Measurements from ENCODE around the gene USP32.

The USP32 gene

DNA sequence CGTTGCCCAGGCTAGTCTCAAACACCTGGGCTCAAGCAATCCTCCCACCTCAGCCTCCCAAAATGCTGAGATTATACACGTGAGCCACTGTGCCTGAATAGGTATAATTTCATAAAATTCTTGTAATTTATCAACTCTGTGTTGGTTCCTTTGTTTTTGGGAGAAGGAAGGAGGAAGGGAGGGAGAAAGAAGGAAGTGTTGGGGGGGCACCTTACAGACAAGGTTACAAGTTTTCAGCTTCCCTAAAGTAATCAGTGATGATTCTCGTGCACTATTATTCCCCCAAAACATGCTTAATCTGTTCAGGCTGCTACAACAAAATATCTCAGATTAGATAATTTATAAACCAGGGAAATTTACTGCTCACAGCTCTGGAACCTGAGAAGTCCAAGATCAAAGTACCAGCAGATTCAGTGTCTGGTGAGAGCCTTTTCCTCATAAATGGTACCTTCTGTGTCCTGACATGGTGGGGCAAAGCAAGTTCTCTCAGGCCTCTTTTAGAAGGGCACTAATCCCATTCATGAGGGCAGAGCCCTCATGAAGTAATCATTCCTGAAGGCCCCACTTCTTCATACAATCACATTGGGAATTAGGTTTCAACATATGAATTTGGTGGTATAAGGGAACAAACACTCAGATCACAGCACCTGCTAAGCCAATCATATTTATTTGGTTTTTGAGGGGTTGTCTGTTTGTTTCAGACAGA lies 28.1 kb downstream of the USP32 start:
- Histone ChIP-seq H3K36me3 (ENCODE audit: control insufficient read depth, insufficient read depth, low read length) (no peaks in the 10 kb centered on the region), H3K79me2 (peaks cover 47% of the 10 kb centered on the region), H3K9me3 (ENCODE audit: control insufficient read depth, low read length) (no peaks in the 10 kb centered on the region), H2AFZ (no peak overlapping the region), H3K4me1 (no peaks in the 10 kb centered on the region), H3K27me3 (ENCODE audit: control insufficient read depth, insufficient read depth, low read length) (no peaks in the 10 kb centered on the region), H3K4me2 (ENCODE audit: low read length) (no peak overlapping the region), H3K9ac (no peak overlapping the region), H3K4me3 (ENCODE audit: low read depth, low read length) (no peak overlapping the region), H3K27ac (no peak overlapping the region)
- TF ChIP-seq, protein P1, sequence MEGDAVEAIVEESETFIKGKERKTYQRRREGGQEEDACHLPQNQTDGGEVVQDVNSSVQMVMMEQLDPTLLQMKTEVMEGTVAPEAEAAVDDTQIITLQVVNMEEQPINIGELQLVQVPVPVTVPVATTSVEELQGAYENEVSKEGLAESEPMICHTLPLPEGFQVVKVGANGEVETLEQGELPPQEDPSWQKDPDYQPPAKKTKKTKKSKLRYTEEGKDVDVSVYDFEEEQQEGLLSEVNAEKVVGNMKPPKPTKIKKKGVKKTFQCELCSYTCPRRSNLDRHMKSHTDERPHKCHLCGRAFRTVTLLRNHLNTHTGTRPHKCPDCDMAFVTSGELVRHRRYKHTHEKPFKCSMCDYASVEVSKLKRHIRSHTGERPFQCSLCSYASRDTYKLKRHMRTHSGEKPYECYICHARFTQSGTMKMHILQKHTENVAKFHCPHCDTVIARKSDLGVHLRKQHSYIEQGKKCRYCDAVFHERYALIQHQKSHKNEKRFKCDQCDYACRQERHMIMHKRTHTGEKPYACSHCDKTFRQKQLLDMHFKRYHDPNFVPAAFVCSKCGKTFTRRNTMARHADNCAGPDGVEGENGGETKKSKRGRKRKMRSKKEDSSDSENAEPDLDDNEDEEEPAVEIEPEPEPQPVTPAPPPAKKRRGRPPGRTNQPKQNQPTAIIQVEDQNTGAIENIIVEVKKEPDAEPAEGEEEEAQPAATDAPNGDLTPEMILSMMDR (IDR thresholded peaks at IDR 0.05), result no peak

DNA sequence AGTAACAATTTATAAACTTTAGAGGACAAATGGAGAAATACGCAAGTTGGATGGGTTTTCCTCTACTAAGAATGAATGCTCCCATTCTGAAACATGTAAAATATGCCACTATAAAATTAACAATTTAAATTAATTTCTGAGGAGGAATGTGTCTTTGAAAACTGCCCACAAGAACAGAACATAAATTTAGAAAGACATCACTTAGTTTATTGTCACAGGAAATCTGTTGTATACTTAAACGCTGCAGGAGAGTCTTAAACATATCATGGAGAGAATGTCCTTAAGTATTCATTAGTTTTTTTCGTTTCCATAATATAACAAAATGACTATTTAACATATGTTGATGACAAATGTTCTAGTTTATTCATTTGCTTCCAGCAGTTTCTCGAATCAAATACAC lies 29.6 kb downstream of the USP32 start:
- no peaks in the 10 kb centered on the region for H3K9me3 ChIP-seq (ENCODE audit: control insufficient read depth, low read length)
- H2AFZ ChIP-seq, result no peak overlapping the region
- H3K4me2 ChIP-seq (ENCODE audit: low read length), result no peak overlapping the region
- no peaks in the 10 kb centered on the region for H3K4me1 ChIP-seq
- TF ChIP-seq, protein P1 (IDR thresholded peaks at IDR 0.05), result no peak
- H3K36me3 ChIP-seq (ENCODE audit: control insufficient read depth, insufficient read depth, low read length), result no peaks in the 10 kb centered on the region
- no peak overlapping the region for H3K27ac ChIP-seq
- no peak overlapping the region for H3K4me3 ChIP-seq (ENCODE audit: low read depth, low read length)
- no peak overlapping the region for H3K9ac ChIP-seq
- H3K79me2 ChIP-seq, result peaks cover 39% of the 10 kb centered on the region
- no peaks in the 10 kb centered on the region for H3K27me3 ChIP-seq (ENCODE audit: control insufficient read depth, insufficient read depth, low read length)

- H3K4me2 ChIP-seq (ENCODE audit: low read length), result no peak overlapping the region
- no peaks in the 10 kb centered on the region for H3K4me1 ChIP-seq
- no peaks in the 10 kb centered on the region for H3K27me3 ChIP-seq (ENCODE audit: control insufficient read depth, insufficient read depth, low read length)
- no peak overlapping the region for H2AFZ ChIP-seq
- no peak overlapping the region for H3K9ac ChIP-seq
- H3K9me3 ChIP-seq (ENCODE audit: control insufficient read depth, low read length), result no peaks in the 10 kb centered on the region
- H3K4me3 ChIP-seq (ENCODE audit: low read depth, low read length), result no peak overlapping the region
- TF ChIP-seq, protein P1 (IDR thresholded peaks at IDR 0.05), result no peak
- H3K36me3 ChIP-seq (ENCODE audit: control insufficient read depth, insufficient read depth, low read length), result no peaks in the 10 kb centered on the region
- H3K79me2 ChIP-seq, result peaks cover 35% of the 10 kb centered on the region
- no peak overlapping the region for H3K27ac ChIP-seq
Observed at GRCh38 chr17:60361889-60362288, 30.0 kb downstream of the USP32 start.

DNA sequence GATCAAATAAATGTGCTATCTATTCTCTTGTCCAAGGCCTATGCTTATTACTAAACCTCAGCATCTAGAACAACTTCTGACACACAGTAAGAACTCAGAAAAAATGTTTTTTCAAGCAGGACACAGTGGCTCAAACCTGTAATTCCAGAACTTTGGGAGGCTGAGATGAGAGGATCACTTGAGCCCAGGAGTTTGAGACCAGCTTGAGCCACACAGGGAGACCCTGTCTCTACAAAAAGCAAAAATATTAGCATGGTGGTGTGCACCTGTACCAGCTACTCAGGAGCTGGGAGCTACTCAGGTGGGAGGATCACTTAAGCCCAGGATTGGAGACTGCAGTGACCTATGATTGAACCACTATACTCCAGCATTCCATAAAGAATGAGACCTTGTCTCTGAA lies 32.5 kb downstream of the USP32 start:
- TF ChIP-seq, protein P1 (IDR thresholded peaks at IDR 0.05), result no peak

More for the DNA sequence above, 32.5 kb downstream of the USP32 start:
- H3K36me3 ChIP-seq (ENCODE audit: control insufficient read depth, insufficient read depth, low read length), result no peaks in the 10 kb centered on the region
- no peaks in the 10 kb centered on the region for H3K9me3 ChIP-seq (ENCODE audit: control insufficient read depth, low read length)
- no peaks in the 10 kb centered on the region for H3K4me1 ChIP-seq
- H3K9ac ChIP-seq, result no peak overlapping the region
- no peak overlapping the region for H3K4me3 ChIP-seq (ENCODE audit: low read depth, low read length)
- no peak overlapping the region for H3K4me2 ChIP-seq (ENCODE audit: low read length)
- no peak overlapping the region for H3K27ac ChIP-seq
- no peak overlapping the region for H2AFZ ChIP-seq
- H3K79me2 ChIP-seq, result peaks cover 24% of the 10 kb centered on the region
- H3K27me3 ChIP-seq (ENCODE audit: control insufficient read depth, insufficient read depth, low read length), result no peaks in the 10 kb centered on the region

All from parathyroid adenoma (tissue), 2 donors.